Tibial nerve (tissue), 3 donors: ENCODE data around the gene ITIH5.
"Not testable (repeated sequence)": the region's sequence is repeated elsewhere in the genome, so short reads cannot be mapped to it uniquely, and the experiment has no call there.

Source experiments
- POLR2A ChIP-seq, 2 donors: fragments of 450-650 bp; IDR thresholded peaks; one replicate each; pipeline ENCODE4 v1.6.1; 2017; ENCODE audit warnings: antibody characterized with exemption in 2 of 2, mild to moderate bottlenecking in 2 of 2, moderate library complexity in 2 of 2
- TF ChIP-seq, protein P1 (sequence below), 5 experiments: fragments of 200-600 bp in 3 of 5; fragments of 450-650 bp in 2 of 5; sonication (generic) in 3 of 5; IDR thresholded peaks; one replicate each; pipeline ENCODE4 v1.5.1; 2016 to 2019; ENCODE audit warnings: antibody characterized with exemption in 5 of 5, mild to moderate bottlenecking in 3 of 5, moderate library complexity in 2 of 5

DNA sequence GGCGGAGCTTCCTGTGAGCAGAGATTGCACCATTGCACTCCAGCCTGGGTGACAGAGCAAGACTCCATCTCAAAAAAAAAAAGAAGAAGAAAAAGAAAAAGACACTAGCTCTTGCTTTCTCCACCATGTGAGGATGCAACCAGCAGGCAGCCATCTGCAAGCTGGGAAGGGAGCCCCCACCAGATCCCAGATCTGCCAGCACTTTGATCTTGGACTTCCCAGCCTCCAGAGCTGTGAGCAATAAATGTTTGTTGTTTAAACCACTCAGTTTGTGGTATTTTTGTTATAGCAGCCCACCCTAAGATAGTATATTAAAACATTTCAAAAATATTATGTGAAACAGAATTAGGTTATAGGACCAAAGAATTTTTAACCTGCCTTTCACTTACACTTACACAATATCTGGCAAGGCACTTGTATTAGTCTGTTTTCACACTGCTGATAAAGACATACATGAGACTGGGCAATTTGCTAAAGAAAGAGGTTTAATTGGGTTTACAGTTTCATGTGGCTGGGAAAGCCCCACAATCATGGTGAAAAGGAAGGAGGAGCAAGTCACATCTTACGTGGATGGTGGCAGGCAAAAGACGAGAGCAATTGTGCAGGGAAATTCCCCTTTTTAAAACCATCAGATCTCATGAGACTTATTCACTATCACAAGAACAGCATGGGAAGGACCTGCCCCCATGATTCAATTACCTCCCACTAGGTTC is 24.3 kb upstream of the ITIH5 start:
- TF ChIP-seq, protein P1, sequence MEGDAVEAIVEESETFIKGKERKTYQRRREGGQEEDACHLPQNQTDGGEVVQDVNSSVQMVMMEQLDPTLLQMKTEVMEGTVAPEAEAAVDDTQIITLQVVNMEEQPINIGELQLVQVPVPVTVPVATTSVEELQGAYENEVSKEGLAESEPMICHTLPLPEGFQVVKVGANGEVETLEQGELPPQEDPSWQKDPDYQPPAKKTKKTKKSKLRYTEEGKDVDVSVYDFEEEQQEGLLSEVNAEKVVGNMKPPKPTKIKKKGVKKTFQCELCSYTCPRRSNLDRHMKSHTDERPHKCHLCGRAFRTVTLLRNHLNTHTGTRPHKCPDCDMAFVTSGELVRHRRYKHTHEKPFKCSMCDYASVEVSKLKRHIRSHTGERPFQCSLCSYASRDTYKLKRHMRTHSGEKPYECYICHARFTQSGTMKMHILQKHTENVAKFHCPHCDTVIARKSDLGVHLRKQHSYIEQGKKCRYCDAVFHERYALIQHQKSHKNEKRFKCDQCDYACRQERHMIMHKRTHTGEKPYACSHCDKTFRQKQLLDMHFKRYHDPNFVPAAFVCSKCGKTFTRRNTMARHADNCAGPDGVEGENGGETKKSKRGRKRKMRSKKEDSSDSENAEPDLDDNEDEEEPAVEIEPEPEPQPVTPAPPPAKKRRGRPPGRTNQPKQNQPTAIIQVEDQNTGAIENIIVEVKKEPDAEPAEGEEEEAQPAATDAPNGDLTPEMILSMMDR (IDR thresholded peaks at IDR 0.05) = not testable (repeated sequence)
- TF ChIP-seq POLR2A (IDR thresholded peaks at IDR 0.05) = not testable (repeated sequence)
